ENCODE data around the gene HES2. TPM values are rescaled to one million over a fixed set of nuclear protein-coding genes. Genes with fewer than 3 reads are reported as not detected.
"Not testable (repeated sequence)": the region's sequence is repeated elsewhere in the genome, so short reads cannot be mapped to it uniquely, and the experiment has no call there.

Gene HES2
- total RNA-seq, 2 donors from 2014 or later, result 2.2 to 13.4 TPM

GRCh38 chr1:6363085-6363884 lies 56.4 kb downstream of the HES2 start:
- not testable (repeated sequence) for H3K36me3 ChIP-seq; H3K27me3 ChIP-seq (replicated peaks; ENCODE audit: insufficient read depth); H3K27ac ChIP-seq; H3K4me3 ChIP-seq; H3K9me3 ChIP-seq
- intact Hi-C loops (cut with DNase I), result loop anchor here (5.0 kb wide), 1 partner anchor 44 kb away; no protein-coding TSS in a partner anchor
- DNase-seq (ENCODE audit: low spot score), result peak; percentile 70
- TF ChIP-seq, protein P1, sequence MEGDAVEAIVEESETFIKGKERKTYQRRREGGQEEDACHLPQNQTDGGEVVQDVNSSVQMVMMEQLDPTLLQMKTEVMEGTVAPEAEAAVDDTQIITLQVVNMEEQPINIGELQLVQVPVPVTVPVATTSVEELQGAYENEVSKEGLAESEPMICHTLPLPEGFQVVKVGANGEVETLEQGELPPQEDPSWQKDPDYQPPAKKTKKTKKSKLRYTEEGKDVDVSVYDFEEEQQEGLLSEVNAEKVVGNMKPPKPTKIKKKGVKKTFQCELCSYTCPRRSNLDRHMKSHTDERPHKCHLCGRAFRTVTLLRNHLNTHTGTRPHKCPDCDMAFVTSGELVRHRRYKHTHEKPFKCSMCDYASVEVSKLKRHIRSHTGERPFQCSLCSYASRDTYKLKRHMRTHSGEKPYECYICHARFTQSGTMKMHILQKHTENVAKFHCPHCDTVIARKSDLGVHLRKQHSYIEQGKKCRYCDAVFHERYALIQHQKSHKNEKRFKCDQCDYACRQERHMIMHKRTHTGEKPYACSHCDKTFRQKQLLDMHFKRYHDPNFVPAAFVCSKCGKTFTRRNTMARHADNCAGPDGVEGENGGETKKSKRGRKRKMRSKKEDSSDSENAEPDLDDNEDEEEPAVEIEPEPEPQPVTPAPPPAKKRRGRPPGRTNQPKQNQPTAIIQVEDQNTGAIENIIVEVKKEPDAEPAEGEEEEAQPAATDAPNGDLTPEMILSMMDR (IDR thresholded peaks at IDR 0.05), result peak; percentile 29 to 92 (median 78)
- TF ChIP-seq POLR2AphosphoS5 (IDR thresholded peaks at IDR 0.05), result peak; percentile 56
- H3K4me1 ChIP-seq (replicated peaks), result peaks cover 10% of the 10 kb centered on the region
- 37% methylated on average over 20 of the region's 20 CpGs for WGBS

Small RNA genes lying within 50 kb of the gene (microRNA-seq; reads per million reads assigned to microRNA genes)
- gene MIR4252, result not detected

Small RNA genes lying within 50 kb of the gene (small RNA-seq; reads per million reads assigned to genes)
- gene MIR4252, result 0 reads per million in 2 donors

Other genes starting within 250 kb of the HES2 start
- 10 to 100 TPM in 1 of 2 donors, 1 to 10 TPM in 1; 4.9 to 17.0 TPM for gene CHD5, start 239.6 kb downstream of the HES2 start, total RNA-seq
- 100 to 1,000 TPM; 121 to 213 TPM for gene RPL22, start 220.3 kb downstream of the HES2 start, total RNA-seq
- gene RNF207, start 213.8 kb downstream of the HES2 start, total RNA-seq, result 10 to 100 TPM; 45.7 to 47.4 TPM
- gene ICMT, start 184.0 kb downstream of the HES2 start, total RNA-seq, result 10 to 100 TPM; 54.2 to 58.3 TPM
- gene HES3, start 175.7 kb downstream of the HES2 start, total RNA-seq, result not detected
- 1 to 10 TPM; 3.2 to 7.6 TPM for gene GPR153, start 158.8 kb downstream of the HES2 start, total RNA-seq
- gene ACOT7, start 26.2 kb downstream of the HES2 start, total RNA-seq, result 10 to 100 TPM; 16.9 to 24.9 TPM
- gene ESPN, start 4.9 kb upstream of the HES2 start, total RNA-seq, result 100 to 1,000 TPM in 1 of 2 donors, 10 to 100 TPM in 1; 19.7 to 257 TPM
- gene TNFRSF25, start 46.3 kb upstream of the HES2 start, total RNA-seq, result 10 to 100 TPM; 15.2 to 22.7 TPM
- gene PLEKHG5, start 71.7 kb upstream of the HES2 start, total RNA-seq, result 10 to 100 TPM; 11.6 to 21.4 TPM
- 10 to 100 TPM; 15.7 to 20.9 TPM for gene NOL9, start 134.6 kb upstream of the HES2 start, total RNA-seq
- 1 to 10 TPM in 1 of 2 donors, not detected in 1; 1.5 TPM for gene TAS1R1, start 135.4 kb upstream of the HES2 start, total RNA-seq
- 10 to 100 TPM; 41.3 to 51.0 TPM for gene ZBTB48, start 160.1 kb upstream of the HES2 start, total RNA-seq
- gene KLHL21, start 182.9 kb upstream of the HES2 start, total RNA-seq, result 100 to 1,000 TPM in 1 of 2 donors, 10 to 100 TPM in 1; 67.1 to 111 TPM
- 10 to 100 TPM; 13.8 to 79.2 TPM for gene PHF13, start 193.8 kb upstream of the HES2 start, total RNA-seq
- 10 to 100 TPM; 37.6 to 42.1 TPM for gene THAP3, start 204.9 kb upstream of the HES2 start, total RNA-seq

Measured in prostate gland (tissue), 2 donors.